Gastrocnemius medialis (tissue), 4 donors: ENCODE results near the gene PNMT.

Source experiments
- POLR2A ChIP-seq, 2 donors: fragments of 450-650 bp; IDR thresholded peaks; one replicate each; pipeline ENCODE4 v1.6.1; 2017; ENCODE audit warnings: antibody characterized with exemption in 2 of 2, mild to moderate bottlenecking in 2 of 2, moderate library complexity in 2 of 2
- TF ChIP-seq, protein P1 (sequence below), 5 experiments: fragments of 450-650 bp in 3 of 5; fragments of 200-600 bp in 2 of 5; sonication (generic) in 2 of 5; IDR thresholded peaks in 4 of 5; conservative IDR thresholded peaks in 1 of 5; 1 replicate in 4 of 5; 2 replicates in 1 of 5; pipeline ENCODE4 v1.5.1; 2016 to 2019; ENCODE audit warnings: antibody characterized with exemption in 5 of 5, mild to moderate bottlenecking in 3 of 5, moderate library complexity in 3 of 5

DNA sequence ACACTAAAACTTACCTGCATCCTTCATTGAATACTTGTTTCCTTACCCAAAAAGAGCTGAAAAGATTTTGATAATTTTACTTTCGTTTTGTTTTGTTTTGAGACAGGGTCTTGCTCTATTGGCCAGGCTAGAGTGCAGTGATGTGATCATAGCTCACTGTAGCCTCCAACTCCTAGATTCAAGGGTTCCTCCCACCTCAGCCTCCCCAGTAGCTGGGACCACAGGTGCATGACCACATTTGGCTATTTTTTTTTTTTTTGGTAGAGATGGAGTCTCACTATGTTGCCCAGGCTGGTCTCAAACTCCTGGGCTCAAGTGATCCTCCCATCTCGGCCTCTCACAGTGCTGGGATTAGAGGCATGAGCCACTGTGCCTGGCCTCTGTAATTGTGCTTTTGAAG, 13.1 kb upstream of the PNMT start:
- TF ChIP-seq, protein P1, sequence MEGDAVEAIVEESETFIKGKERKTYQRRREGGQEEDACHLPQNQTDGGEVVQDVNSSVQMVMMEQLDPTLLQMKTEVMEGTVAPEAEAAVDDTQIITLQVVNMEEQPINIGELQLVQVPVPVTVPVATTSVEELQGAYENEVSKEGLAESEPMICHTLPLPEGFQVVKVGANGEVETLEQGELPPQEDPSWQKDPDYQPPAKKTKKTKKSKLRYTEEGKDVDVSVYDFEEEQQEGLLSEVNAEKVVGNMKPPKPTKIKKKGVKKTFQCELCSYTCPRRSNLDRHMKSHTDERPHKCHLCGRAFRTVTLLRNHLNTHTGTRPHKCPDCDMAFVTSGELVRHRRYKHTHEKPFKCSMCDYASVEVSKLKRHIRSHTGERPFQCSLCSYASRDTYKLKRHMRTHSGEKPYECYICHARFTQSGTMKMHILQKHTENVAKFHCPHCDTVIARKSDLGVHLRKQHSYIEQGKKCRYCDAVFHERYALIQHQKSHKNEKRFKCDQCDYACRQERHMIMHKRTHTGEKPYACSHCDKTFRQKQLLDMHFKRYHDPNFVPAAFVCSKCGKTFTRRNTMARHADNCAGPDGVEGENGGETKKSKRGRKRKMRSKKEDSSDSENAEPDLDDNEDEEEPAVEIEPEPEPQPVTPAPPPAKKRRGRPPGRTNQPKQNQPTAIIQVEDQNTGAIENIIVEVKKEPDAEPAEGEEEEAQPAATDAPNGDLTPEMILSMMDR (IDR thresholded peaks at IDR 0.05 in 4 of 5, conservative IDR thresholded peaks at IDR 0.05 in 1 of 5): no peak
- TF ChIP-seq POLR2A (IDR thresholded peaks at IDR 0.05): no peak
